Measurements from ENCODE around the gene SAP25. TPM values are rescaled to one million over a fixed set of nuclear protein-coding genes. Genes with fewer than 3 reads are reported as not detected.

SAP25 gene
- polyA plus RNA-seq, 3 donors, result 67.2 TPM; not detected in 2

GRCh38 chr7:100547872-100548271, 25.8 kb downstream of the SAP25 start:
- Mint-ChIP-seq H3K36me3 (peaks cover 3 to 8% of the 10 kb centered on the region in 2 donors), H3K4me1 (peaks cover 20% of the 10 kb centered on the region), H3K27ac (peak overlapping the region in 3 of 7 donors; percentile 59 to 74 (median 63)), H3K9me3 (peaks cover 0 to 2% (median 0%) of the 10 kb centered on the region in 7 donors), H3K27me3 (ENCODE audit: low read depth in 3 of 3) (peaks cover 0 to 2% (median 0%) of the 10 kb centered on the region in 3 donors), H3K4me3 (no peak overlapping the region)
- peaks cover 10 to 24% of the 10 kb centered on the region in 2 donors for H3K4me1 ChIP-seq (ENCODE audit: control insufficient read depth in 1 of 2, insufficient read depth in 2 of 2, low read length in 2 of 2)
- H3K4me2 ChIP-seq (replicated peaks; ENCODE audit: extremely low read depth, low read length, poor library complexity, severe bottlenecking), result no peak overlapping the region
- no peak overlapping the region for H2AFZ ChIP-seq (ENCODE audit: insufficient read depth, low read depth, low read length, poor library complexity, severe bottlenecking)
- H3K79me2 ChIP-seq (ENCODE audit: insufficient read depth, low read length), result no peaks in the 10 kb centered on the region
- TF ChIP-seq CTCF (IDR thresholded peaks at IDR 0.05), result no peak
- no peak overlapping the region for H3K4me3 ChIP-seq (replicated peaks in 1 of 3; ENCODE audit: low read depth in 2 of 3, low read length in 3 of 3)
- no peaks in the 10 kb centered on the region for H3K9me3 ChIP-seq (replicated peaks in 1 of 2; ENCODE audit: control insufficient read depth in 1 of 2, insufficient read depth in 1 of 2, low read length in 2 of 2)
- H3K27me3 ChIP-seq (ENCODE audit: control insufficient read depth in 2 of 2, insufficient read depth in 2 of 2, low read length in 2 of 2), result no peaks in the 10 kb centered on the region
- peak in 2 of 3 donors; percentile 25 for DNase-seq
- intact Hi-C loops (cut with micrococcal nuclease), result loop anchor here in 1 of 2 donors (5.0 kb wide), 1 partner anchor 36 kb away; no protein-coding TSS in a partner anchor
- no peaks in the 10 kb centered on the region for H3K36me3 ChIP-seq (replicated peaks in 1 of 2; ENCODE audit: control insufficient read depth in 1 of 2, insufficient read depth in 2 of 2, low read length in 2 of 2)
- WGBS (ENCODE audit: insufficient coverage), result no CpG with 5 or more reads among the region's 2 CpGs
- no peak overlapping the region for H3K27ac ChIP-seq (ENCODE audit: low read depth in 1 of 2, low read length in 2 of 2)
- no peak overlapping the region for H3K9ac ChIP-seq (ENCODE audit: insufficient read depth, low read length, poor library complexity, severe bottlenecking)
- no peaks in the 10 kb centered on the region for H4K20me1 ChIP-seq (ENCODE audit: insufficient read depth, low read length)

- Histone ChIP-seq H3K36me3 (replicated peaks in 1 of 2; ENCODE audit: control insufficient read depth in 1 of 2, insufficient read depth in 2 of 2, low read length in 2 of 2) (no peaks in the 10 kb centered on the region), H3K4me2 (replicated peaks; ENCODE audit: extremely low read depth, low read length, poor library complexity, severe bottlenecking) (no peak overlapping the region), H4K20me1 (ENCODE audit: insufficient read depth, low read length) (no peaks in the 10 kb centered on the region), H3K27me3 (ENCODE audit: control insufficient read depth in 2 of 2, insufficient read depth in 2 of 2, low read length in 2 of 2) (no peaks in the 10 kb centered on the region), H3K4me1 (ENCODE audit: control insufficient read depth in 1 of 2, insufficient read depth in 2 of 2, low read length in 2 of 2) (peaks cover 10 to 24% of the 10 kb centered on the region in 2 donors), H3K79me2 (ENCODE audit: insufficient read depth, low read length) (no peaks in the 10 kb centered on the region), H3K9ac (ENCODE audit: insufficient read depth, low read length, poor library complexity, severe bottlenecking) (no peak overlapping the region), H2AFZ (ENCODE audit: insufficient read depth, low read depth, low read length, poor library complexity, severe bottlenecking) (no peak overlapping the region), H3K27ac (ENCODE audit: low read depth in 1 of 2, low read length in 2 of 2) (no peak overlapping the region), H3K9me3 (replicated peaks in 1 of 2; ENCODE audit: control insufficient read depth in 1 of 2, insufficient read depth in 1 of 2, low read length in 2 of 2) (no peaks in the 10 kb centered on the region), H3K4me3 (replicated peaks in 1 of 3; ENCODE audit: low read depth in 2 of 3, low read length in 3 of 3) (no peak overlapping the region)
- H3K27me3 Mint-ChIP-seq (ENCODE audit: low read depth in 3 of 3), result peaks cover 0 to 2% (median 0%) of the 10 kb centered on the region in 3 donors
- intact Hi-C loops (cut with micrococcal nuclease), result loop anchor here in 1 of 2 donors (5.0 kb wide), 1 partner anchor 35 kb away; no protein-coding TSS in a partner anchor
- H3K27ac Mint-ChIP-seq, result peak overlapping the region in 1 of 7 donors; percentile 59
- peaks cover 0 to 4% of the 10 kb centered on the region in 2 donors for H3K36me3 Mint-ChIP-seq
- TF ChIP-seq CTCF (IDR thresholded peaks at IDR 0.05), result no peak
- DNase-seq, result no peak
- no peak overlapping the region for H3K4me3 Mint-ChIP-seq
- WGBS (ENCODE audit: insufficient coverage), result 100% methylated on average over 1 of the region's 9 CpGs
- H3K9me3 Mint-ChIP-seq, result peaks cover 0 to 2% (median 0%) of the 10 kb centered on the region in 7 donors
- peaks cover 20% of the 10 kb centered on the region for H3K4me1 Mint-ChIP-seq
Measured at GRCh38 chr7:100546926-100547800, 26.5 kb downstream of the SAP25 start.

Data from CD14-positive monocyte (primary cell).